Fibroblast of the aortic adventitia (primary cell): ENCODE results near the gene MARCHF4. TPM values are rescaled to one million over a fixed set of nuclear protein-coding genes. Genes with fewer than 3 reads are reported as not detected.
A peak's percentile ranks its signal among the peaks of the same experiment; 100 is the strongest.

Experiments
- DNase-seq: peaks from one replicate; pipeline ENCODE4 v3.0.0-alpha.2; 2010; ENCODE audit warnings: low read depth
- H3K4me3 ChIP-seq: 2 replicates; pipeline ENCODE4 v1.5.1; 2011; ENCODE audit warnings: low read depth, mild to moderate bottlenecking, control low read depth, low read length, moderate library complexity
- CTCF ChIP-seq: IDR thresholded peaks from 2 replicates; pipeline ENCODE4 v1.5.1; 2011; ENCODE audit warnings: mild to moderate bottlenecking, low read length, control low read depth, inconsistent platforms; ENCODE audit not compliant: insufficient read depth
- total RNA-seq: library from RNA; depleted of rRNA; stranded (reverse); fragments of >200 nt; gene quantifications from 2 replicates; pipeline ENCODE4 v1.2.3, GENCODE V29; 2012; ENCODE audit warnings: low replicate concordance

Gene MARCHF4
- total RNA-seq, 1 donor: 1.3 TPM

- no peak for TF ChIP-seq CTCF
- H3K4me3 ChIP-seq: no peak overlapping the region
- DNase-seq: peak; percentile 23
These were observed 3.0 kb upstream of the MARCHF4 start for GRCh38 chr2:216375286-216375685.

- no peak overlapping the region for H3K4me3 ChIP-seq
- TF ChIP-seq CTCF: no peak
- no peak for DNase-seq
These were observed 1.6 kb upstream of the MARCHF4 start for GRCh38 chr2:216373896-216374295.

GRCh38 chr2:216372761-216373291 is 543 bp upstream of the MARCHF4 start:
- peak; percentile 91 for DNase-seq
- peak overlapping the region; percentile 80 for H3K4me3 ChIP-seq
- TF ChIP-seq CTCF: no peak

- no peak for DNase-seq
- peak overlapping the region; percentile 80 for H3K4me3 ChIP-seq
- TF ChIP-seq CTCF: no peak
These were observed 1.1 kb downstream of the MARCHF4 start for GRCh38 chr2:216370961-216371712.

GRCh38 chr2:216369821-216370220 is 2.5 kb downstream of the MARCHF4 start:
- H3K4me3 ChIP-seq: peak overlapping the region; percentile 6
- TF ChIP-seq CTCF: no peak
- no peak for DNase-seq

GRCh38 chr2:216366777-216367471 is 5.4 kb downstream of the MARCHF4 start:
- DNase-seq: peak; percentile 48
- no peak overlapping the region for H3K4me3 ChIP-seq
- no peak for TF ChIP-seq CTCF
